Choroid plexus epithelial cell (primary cell): ENCODE data around the gene EPHA4.

ENCODE experiments used
- DNase-seq: peaks from one replicate; pipeline ENCODE4 v3.0.0-alpha.2; 2010; ENCODE audit warnings: low read depth
- H3K4me3 ChIP-seq: 2 replicates; pipeline ENCODE4 v1.5.1; 2011; ENCODE audit warnings: low read depth, mild to moderate bottlenecking, control low read depth, low read length, moderate library complexity
- CTCF ChIP-seq: conservative IDR thresholded peaks from 2 replicates; pipeline ENCODE4 v1.5.1; 2011; ENCODE audit warnings: low read depth, mild to moderate bottlenecking, control low read depth, inconsistent platforms, low read length, moderate library complexity

Gene EPHA4

GRCh38 chr2:221467610-221468009 is 104.5 kb downstream of the EPHA4 start:
- TF ChIP-seq CTCF, result no peak
- peak; percentile 31 for DNase-seq
- H3K4me3 ChIP-seq, result no peak overlapping the region

- no peak for TF ChIP-seq CTCF
- no peak overlapping the region for H3K4me3 ChIP-seq
- no peak for DNase-seq
Observed at GRCh38 chr2:221466744-221467143, 105.4 kb downstream of the EPHA4 start.

- no peak overlapping the region for H3K4me3 ChIP-seq
- DNase-seq, result no peak
- no peak for TF ChIP-seq CTCF
Observed at GRCh38 chr2:221465776-221466175, 106.3 kb downstream of the EPHA4 start.

GRCh38 chr2:221464971-221465370 is 107.1 kb downstream of the EPHA4 start:
- DNase-seq, result no peak
- TF ChIP-seq CTCF, result no peak
- no peak overlapping the region for H3K4me3 ChIP-seq

GRCh38 chr2:221463241-221463896 is 108.7 kb downstream of the EPHA4 start:
- DNase-seq, result no peak
- H3K4me3 ChIP-seq, result no peak overlapping the region
- TF ChIP-seq CTCF, result no peak

GRCh38 chr2:221461901-221462300 is 110.2 kb downstream of the EPHA4 start:
- no peak for TF ChIP-seq CTCF
- no peak overlapping the region for H3K4me3 ChIP-seq
- DNase-seq, result no peak

GRCh38 chr2:221460136-221460535 is 112.0 kb downstream of the EPHA4 start:
- DNase-seq, result no peak
- H3K4me3 ChIP-seq, result no peak overlapping the region
- TF ChIP-seq CTCF, result no peak
